ENCODE measurements around the gene SPATA3. TPM values are rescaled to one million over a fixed set of nuclear protein-coding genes. Genes with fewer than 3 reads are reported as not detected.
A peak's percentile ranks its signal among the peaks of the same experiment; 100 is the strongest.
"Not testable (repeated sequence)": the region's sequence is repeated elsewhere in the genome, so short reads cannot be mapped to it uniquely, and the experiment has no call there.

The SPATA3 gene
- total RNA-seq, 1 experiment from 2014 or later = not detected

DNA sequence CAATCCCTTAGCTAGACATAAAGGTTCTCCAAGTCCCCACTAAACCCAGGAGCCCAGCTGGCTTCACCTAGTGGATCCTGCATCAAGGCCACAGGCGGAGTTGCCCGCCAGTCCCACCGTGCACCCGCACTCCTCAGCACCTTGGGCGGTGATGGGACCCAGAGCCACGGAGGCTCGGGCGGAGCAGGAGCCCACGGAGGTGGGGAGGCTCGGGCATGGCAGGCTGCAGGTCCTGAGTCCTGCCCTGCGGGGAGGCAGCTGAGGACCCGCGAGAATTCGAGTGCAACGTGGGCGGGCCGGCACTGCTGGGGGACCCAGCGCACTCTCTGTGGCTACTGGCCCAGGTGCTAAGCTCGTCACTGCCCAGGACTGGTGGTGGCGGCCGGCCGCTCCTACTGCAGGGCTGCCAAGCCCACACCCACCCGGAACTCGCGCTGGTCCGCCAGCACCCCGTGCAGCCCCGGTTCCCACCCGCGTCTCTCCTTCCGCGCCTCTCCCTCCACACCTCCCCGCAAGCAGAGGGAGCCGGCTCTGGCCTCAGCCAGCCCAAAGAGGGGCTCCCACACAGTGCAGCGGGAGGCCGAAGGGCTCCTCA is 31.7 kb upstream of the SPATA3 start:
- no peaks in the 10 kb centered on the region for H3K9me3 Mint-ChIP-seq (ENCODE audit: low read depth, unreplicated experiment)
- CTCF ChIA-PET = no interaction called here
- intact Hi-C loops (cut with micrococcal nuclease; ENCODE audit: unreplicated experiment) = no loop called here
- BruUV-seq (replicated peaks) = no TSS peak
- H3K27me3 Mint-ChIP-seq (ENCODE audit: unreplicated experiment) = peaks cover 45% of the 10 kb centered on the region
- no peak overlapping the region for H3K4me3 Mint-ChIP-seq (ENCODE audit: low read depth, unreplicated experiment)
- DNase-seq = no peak
- no peak overlapping the region for H3K27ac Mint-ChIP-seq (ENCODE audit: unreplicated experiment)
- peaks cover 8% of the 10 kb centered on the region for H3K4me1 Mint-ChIP-seq (ENCODE audit: low read depth, unreplicated experiment)
- H3K36me3 Mint-ChIP-seq (ENCODE audit: insufficient read depth, unreplicated experiment) = no peaks in the 10 kb centered on the region
- no peak for TF ChIP-seq CTCF (IDR thresholded peaks at IDR 0.05; ENCODE audit: unreplicated experiment)

DNA sequence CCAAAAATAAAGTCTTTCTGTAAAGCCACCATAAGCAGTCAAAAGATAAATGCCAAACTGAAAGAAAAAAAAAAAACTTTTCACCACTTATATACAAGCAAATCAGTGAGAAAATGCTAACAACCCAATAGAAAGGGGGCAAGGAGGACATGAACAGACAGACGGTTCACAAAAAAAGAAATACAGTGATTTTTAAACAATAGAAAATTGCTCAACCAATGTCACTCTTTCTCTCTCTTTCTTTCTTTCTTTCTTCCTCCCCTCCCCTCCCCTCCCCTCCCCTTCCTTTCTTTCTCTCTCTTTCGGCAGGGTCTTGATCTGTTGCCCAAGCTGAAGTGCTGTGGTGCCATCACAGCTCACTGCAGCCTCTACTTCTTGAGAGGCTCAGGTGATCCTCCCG is 28.8 kb upstream of the SPATA3 start:
- peaks cover 16% of the 10 kb centered on the region for H3K4me1 Mint-ChIP-seq (ENCODE audit: low read depth, unreplicated experiment)
- no peak overlapping the region for H3K27ac Mint-ChIP-seq (ENCODE audit: unreplicated experiment)
- no peak for TF ChIP-seq CTCF (IDR thresholded peaks at IDR 0.05; ENCODE audit: unreplicated experiment)
- H3K4me3 Mint-ChIP-seq (ENCODE audit: low read depth, unreplicated experiment) = no peak overlapping the region
- DNase-seq = no peak
- intact Hi-C loops (cut with micrococcal nuclease; ENCODE audit: unreplicated experiment) = no loop called here
- BruUV-seq (replicated peaks) = no TSS peak
- no peaks in the 10 kb centered on the region for H3K36me3 Mint-ChIP-seq (ENCODE audit: insufficient read depth, unreplicated experiment)
- no peaks in the 10 kb centered on the region for H3K9me3 Mint-ChIP-seq (ENCODE audit: low read depth, unreplicated experiment)
- peaks cover 16% of the 10 kb centered on the region for H3K27me3 Mint-ChIP-seq (ENCODE audit: unreplicated experiment)
- CTCF ChIA-PET = no interaction called here

- peaks cover 16% of the 10 kb centered on the region for H3K4me1 Mint-ChIP-seq (ENCODE audit: low read depth, unreplicated experiment)
- H3K27ac Mint-ChIP-seq (ENCODE audit: unreplicated experiment); H3K9me3 Mint-ChIP-seq (ENCODE audit: low read depth, unreplicated experiment); H3K4me3 Mint-ChIP-seq (ENCODE audit: low read depth, unreplicated experiment); DNase-seq; intact Hi-C loops (cut with micrococcal nuclease; ENCODE audit: unreplicated experiment); H3K27me3 Mint-ChIP-seq (ENCODE audit: unreplicated experiment); H3K36me3 Mint-ChIP-seq (ENCODE audit: insufficient read depth, unreplicated experiment); BruUV-seq (replicated peaks): not testable (repeated sequence)
- CTCF ChIA-PET = interaction anchor here (0.6 to 0.7 kb wide), 2 partner anchors 140 to 183 kb away, joined by 5 to 8 read pairs; no protein-coding TSS in a partner anchor
These were observed 27.6 kb upstream of the SPATA3 start for GRCh38 chr2:230968314-230968713.

- DNase-seq = no peak
- intact Hi-C loops (cut with micrococcal nuclease; ENCODE audit: unreplicated experiment) = no loop called here
- Mint-ChIP-seq H3K27ac (ENCODE audit: unreplicated experiment) (no peak overlapping the region), H3K36me3 (ENCODE audit: insufficient read depth, unreplicated experiment) (no peaks in the 10 kb centered on the region), H3K4me3 (ENCODE audit: low read depth, unreplicated experiment) (peak overlapping the region; percentile 48), H3K9me3 (ENCODE audit: low read depth, unreplicated experiment) (no peaks in the 10 kb centered on the region), H3K4me1 (ENCODE audit: low read depth, unreplicated experiment) (peaks cover 16% of the 10 kb centered on the region), H3K27me3 (ENCODE audit: unreplicated experiment) (no peaks in the 10 kb centered on the region)
- no TSS peak for BruUV-seq (replicated peaks)
- CTCF ChIA-PET = interaction anchor here (1.4 kb wide), 1 partner anchor 18 kb away, joined by 3 read pairs; no protein-coding TSS in a partner anchor
- no peak for TF ChIP-seq CTCF (IDR thresholded peaks at IDR 0.05; ENCODE audit: unreplicated experiment)
These were observed 26.8 kb upstream of the SPATA3 start for GRCh38 chr2:230968921-230969658.

DNA sequence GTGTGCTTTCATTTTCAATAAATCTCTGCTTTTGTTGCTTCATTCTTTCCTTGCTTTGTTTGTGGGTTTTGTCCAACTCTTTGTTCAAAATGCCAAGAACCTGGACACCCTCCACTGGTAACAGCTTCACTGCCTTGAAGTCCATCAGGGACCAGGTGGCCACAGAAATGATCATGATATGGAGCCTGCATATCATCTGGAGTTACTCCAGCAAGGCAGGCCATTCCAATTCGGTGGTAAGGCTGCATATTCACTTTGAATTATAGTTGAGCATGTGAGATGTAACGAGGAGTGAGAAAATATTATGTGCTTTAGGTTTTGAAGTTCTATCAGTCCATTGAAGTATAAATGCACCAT is 26.3 kb upstream of the SPATA3 start:
- CTCF ChIA-PET = interaction anchor here (1.4 kb wide), 1 partner anchor 18 kb away, joined by 3 read pairs; no protein-coding TSS in a partner anchor
- Mint-ChIP-seq H3K9me3 (ENCODE audit: low read depth, unreplicated experiment) (no peaks in the 10 kb centered on the region), H3K4me1 (ENCODE audit: low read depth, unreplicated experiment) (peaks cover 16% of the 10 kb centered on the region), H3K27ac (ENCODE audit: unreplicated experiment) (no peak overlapping the region), H3K36me3 (ENCODE audit: insufficient read depth, unreplicated experiment) (no peaks in the 10 kb centered on the region), H3K4me3 (ENCODE audit: low read depth, unreplicated experiment) (peak overlapping the region; percentile 48), H3K27me3 (ENCODE audit: unreplicated experiment) (no peaks in the 10 kb centered on the region)
- no TSS peak for BruUV-seq (replicated peaks)
- intact Hi-C loops (cut with micrococcal nuclease; ENCODE audit: unreplicated experiment) = no loop called here
- DNase-seq = no peak
- no peak for TF ChIP-seq CTCF (IDR thresholded peaks at IDR 0.05; ENCODE audit: unreplicated experiment)

All from Calu3 (cell line).